Gastroesophageal sphincter (tissue), 3 donors: ENCODE data around the gene ETFDH.

Experiments
- CTCF ChIP-seq, 4 experiments: fragments of 200-600 bp in 2 of 4; fragments of 450-650 bp in 2 of 4; sonication (generic) in 1 of 4; IDR thresholded peaks; one replicate each; pipeline ENCODE4 v1.5.1; 2017 to 2019; ENCODE audit warnings: antibody characterized with exemption in 4 of 4, mild to moderate bottlenecking in 2 of 4, moderate library complexity in 2 of 4
- POLR2AphosphoS5 ChIP-seq: sonication (generic); formaldehyde crosslinking; IDR thresholded peaks from one replicate; pipeline ENCODE4 v1.6.1; 2017; ENCODE audit warnings: antibody characterized with exemption

GRCh38 chr4:158728236-158728635 lies 56.1 kb downstream of the ETFDH start:
- TF ChIP-seq CTCF (IDR thresholded peaks at IDR 0.05) (no peak), POLR2AphosphoS5 (no peak)
